Tibial nerve (tissue), 4 donors: ENCODE results near the gene TMEM132D. TPM values are rescaled to one million over a fixed set of nuclear protein-coding genes. Genes with fewer than 3 reads are reported as not detected.

ENCODE experiments used
- DNase-seq, 2 donors: peaks; one replicate each; pipeline ENCODE4 v3.0.0-alpha.2; 2019; ENCODE audit warnings: low spot score in 2 of 2
- H3K27ac ChIP-seq, 4 donors: fragments of 200-600 bp; sonication (generic) in 3 of 4; one replicate each; pipeline ENCODE4 v1.5.1; 2017 to 2019; ENCODE audit warnings: mild to moderate bottlenecking in 1 of 4
- H3K27me3 ChIP-seq, 2 donors: fragments of 200-600 bp; sonication (generic) in 1 of 2; one replicate each; pipeline versions ENCODE4 v1.5.1 to v1.6.0; 2017 to 2019
- H3K36me3 ChIP-seq, 3 donors: fragments of 200-600 bp; sonication (generic); one replicate each; pipeline ENCODE4 v1.5.1; 2018 to 2019
- H3K4me1 ChIP-seq, 4 donors: fragments of 200-600 bp; sonication (generic) in 3 of 4; one replicate each; pipeline ENCODE4 v1.5.1; 2017 to 2019
- H3K4me3 ChIP-seq, 4 donors: fragments of 200-600 bp; sonication (generic) in 3 of 4; one replicate each; pipeline ENCODE4 v1.5.1; 2017 to 2019; ENCODE audit warnings: mild to moderate bottlenecking in 1 of 4, moderate library complexity in 1 of 4
- H3K9me3 ChIP-seq, 4 donors: fragments of 200-600 bp; sonication (generic) in 3 of 4; one replicate each; pipeline ENCODE4 v1.5.1; 2017 to 2019
- EP300 ChIP-seq, 2 donors: sonication (generic); formaldehyde crosslinking; IDR thresholded peaks; one replicate each; pipeline ENCODE4 v1.6.1; 2017; ENCODE audit warnings: antibody characterized with exemption in 2 of 2, mild to moderate bottlenecking in 1 of 2
- POLR2A ChIP-seq, 2 donors: fragments of 450-650 bp; IDR thresholded peaks; one replicate each; pipeline ENCODE4 v1.6.1; 2017; ENCODE audit warnings: antibody characterized with exemption in 2 of 2, mild to moderate bottlenecking in 2 of 2, moderate library complexity in 2 of 2
- WGBS, 2 donors: methylation state at CpG; one replicate each; pipeline ENCODE4 v1.1.5; 2018; 5-methylcytosine and 5-hydroxymethylcytosine counted together
- total RNA-seq, 4 donors: library from RNA; depleted of rRNA; stranded (reverse); fragments of >200 nt; gene quantifications; one replicate each; pipeline ENCODE4 v1.1.0, GENCODE V29; 2016
- TF ChIP-seq, protein P1 (sequence below), 5 experiments: fragments of 200-600 bp in 3 of 5; fragments of 450-650 bp in 2 of 5; sonication (generic) in 3 of 5; IDR thresholded peaks; one replicate each; pipeline ENCODE4 v1.5.1; 2016 to 2019; ENCODE audit warnings: antibody characterized with exemption in 5 of 5, mild to moderate bottlenecking in 3 of 5, moderate library complexity in 2 of 5

The TMEM132D gene
- total RNA-seq, 4 donors from 2014 or later: under 0.01 to 0.21 TPM; not detected in 2

DNA sequence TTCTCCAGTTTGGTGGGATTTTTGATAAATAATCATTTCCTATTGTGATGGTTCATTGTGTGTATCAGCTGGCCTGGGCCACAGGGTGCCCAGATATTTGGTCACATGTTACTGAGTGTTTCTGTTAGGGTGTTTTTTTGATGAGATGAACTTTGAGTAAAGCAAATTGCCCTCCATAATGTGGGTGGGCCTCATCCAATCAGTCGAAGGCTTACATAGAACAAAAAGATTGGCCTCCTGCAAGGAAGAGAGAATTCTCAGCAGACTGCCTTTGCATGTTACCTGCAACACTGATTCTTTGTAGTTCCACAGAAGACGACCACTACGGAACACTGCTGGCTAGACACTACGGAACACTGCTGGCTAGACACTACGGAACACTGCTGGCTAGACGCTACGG is 609.0 kb downstream of the TMEM132D start:
- Histone ChIP-seq H3K27me3 (no peaks in the 10 kb centered on the region), H3K9me3 (peaks cover 0 to 8% (median 0%) of the 10 kb centered on the region in 4 donors), H3K36me3 (no peaks in the 10 kb centered on the region), H3K27ac (no peak overlapping the region), H3K4me3 (no peak overlapping the region), H3K4me1 (no peaks in the 10 kb centered on the region)
- 93 to 95% methylated on average over 7 of the region's 7 CpGs for WGBS, 2 donors
- TF ChIP-seq POLR2A (IDR thresholded peaks at IDR 0.05) (no peak), EP300 (IDR thresholded peaks at IDR 0.05) (no peak)
- TF ChIP-seq, protein P1, sequence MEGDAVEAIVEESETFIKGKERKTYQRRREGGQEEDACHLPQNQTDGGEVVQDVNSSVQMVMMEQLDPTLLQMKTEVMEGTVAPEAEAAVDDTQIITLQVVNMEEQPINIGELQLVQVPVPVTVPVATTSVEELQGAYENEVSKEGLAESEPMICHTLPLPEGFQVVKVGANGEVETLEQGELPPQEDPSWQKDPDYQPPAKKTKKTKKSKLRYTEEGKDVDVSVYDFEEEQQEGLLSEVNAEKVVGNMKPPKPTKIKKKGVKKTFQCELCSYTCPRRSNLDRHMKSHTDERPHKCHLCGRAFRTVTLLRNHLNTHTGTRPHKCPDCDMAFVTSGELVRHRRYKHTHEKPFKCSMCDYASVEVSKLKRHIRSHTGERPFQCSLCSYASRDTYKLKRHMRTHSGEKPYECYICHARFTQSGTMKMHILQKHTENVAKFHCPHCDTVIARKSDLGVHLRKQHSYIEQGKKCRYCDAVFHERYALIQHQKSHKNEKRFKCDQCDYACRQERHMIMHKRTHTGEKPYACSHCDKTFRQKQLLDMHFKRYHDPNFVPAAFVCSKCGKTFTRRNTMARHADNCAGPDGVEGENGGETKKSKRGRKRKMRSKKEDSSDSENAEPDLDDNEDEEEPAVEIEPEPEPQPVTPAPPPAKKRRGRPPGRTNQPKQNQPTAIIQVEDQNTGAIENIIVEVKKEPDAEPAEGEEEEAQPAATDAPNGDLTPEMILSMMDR (IDR thresholded peaks at IDR 0.05): no peak
- DNase-seq: no peak

DNA sequence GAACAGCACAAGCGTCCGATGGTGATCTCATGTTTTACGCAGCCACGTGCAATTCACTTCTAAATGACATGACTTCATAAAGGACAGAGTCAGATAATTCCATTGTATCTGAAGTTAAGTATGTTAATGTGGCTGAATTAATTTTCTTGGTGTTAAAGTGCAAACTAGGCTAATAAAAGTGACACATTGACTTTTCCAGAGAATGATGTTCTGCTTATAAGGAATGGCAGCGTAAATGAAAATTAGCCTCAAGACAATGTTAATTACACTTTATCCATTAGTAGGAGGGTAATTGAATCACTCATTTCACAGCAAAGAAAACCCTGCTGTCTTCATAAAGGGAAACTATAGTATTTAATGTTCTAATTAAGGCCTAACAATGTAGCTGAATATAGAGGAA is 624.1 kb downstream of the TMEM132D start:
- TF ChIP-seq, protein P1 (IDR thresholded peaks at IDR 0.05): no peak
- TF ChIP-seq EP300 (IDR thresholded peaks at IDR 0.05) (no peak), POLR2A (IDR thresholded peaks at IDR 0.05) (no peak)
- Histone ChIP-seq H3K4me1 (no peaks in the 10 kb centered on the region), H3K9me3 (peaks cover 0 to 4% (median 0%) of the 10 kb centered on the region in 4 donors), H3K27me3 (no peaks in the 10 kb centered on the region), H3K36me3 (no peaks in the 10 kb centered on the region), H3K27ac (no peak overlapping the region), H3K4me3 (no peak overlapping the region)
- 81 to 83% methylated on average over 5 of the region's 5 CpGs for WGBS, 2 donors
- no peak for DNase-seq

DNA sequence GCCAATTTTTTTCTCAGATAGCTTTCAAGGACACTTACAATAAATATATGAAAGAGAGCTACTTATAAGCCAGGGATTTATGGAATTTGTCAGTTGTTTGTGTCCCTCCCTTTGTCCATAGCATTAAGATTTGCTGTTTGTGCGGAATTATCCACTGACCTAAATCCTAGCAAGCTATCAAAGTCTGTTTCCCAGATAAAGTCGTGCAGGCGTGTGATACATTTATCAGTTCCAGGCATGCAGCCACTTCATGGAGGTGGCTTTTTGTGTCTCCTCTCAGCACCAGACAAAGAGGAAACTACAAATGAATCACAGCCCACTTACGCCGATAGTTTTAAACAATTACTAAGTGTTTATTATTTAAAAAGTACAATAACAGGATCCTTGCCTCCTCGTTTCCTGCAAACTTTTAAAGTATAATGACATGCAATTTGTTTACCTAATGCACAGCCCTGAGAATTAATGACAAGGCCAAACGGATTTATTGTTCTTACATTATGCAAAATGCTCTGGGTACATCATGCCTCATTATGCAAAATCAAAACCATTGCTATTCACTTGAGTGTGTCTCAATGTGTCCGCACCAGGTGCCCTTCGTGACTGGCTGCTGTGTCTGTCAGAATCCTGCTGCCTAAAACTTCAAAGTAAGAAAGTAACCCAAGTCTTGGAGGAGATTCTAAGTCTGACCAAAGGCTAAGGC is 627.3 kb downstream of the TMEM132D start:
- Histone ChIP-seq H3K27ac (no peak overlapping the region), H3K27me3 (no peaks in the 10 kb centered on the region), H3K9me3 (peaks cover 0 to 14% (median 0%) of the 10 kb centered on the region in 4 donors), H3K4me3 (no peak overlapping the region), H3K36me3 (no peaks in the 10 kb centered on the region), H3K4me1 (no peaks in the 10 kb centered on the region)
- TF ChIP-seq EP300 (IDR thresholded peaks at IDR 0.05) (no peak), POLR2A (IDR thresholded peaks at IDR 0.05) (no peak)
- TF ChIP-seq, protein P1 (IDR thresholded peaks at IDR 0.05): no peak
- WGBS, 2 donors: 46 to 56% methylated on average over 9 of the region's 9 CpGs
- DNase-seq: no peak

DNA sequence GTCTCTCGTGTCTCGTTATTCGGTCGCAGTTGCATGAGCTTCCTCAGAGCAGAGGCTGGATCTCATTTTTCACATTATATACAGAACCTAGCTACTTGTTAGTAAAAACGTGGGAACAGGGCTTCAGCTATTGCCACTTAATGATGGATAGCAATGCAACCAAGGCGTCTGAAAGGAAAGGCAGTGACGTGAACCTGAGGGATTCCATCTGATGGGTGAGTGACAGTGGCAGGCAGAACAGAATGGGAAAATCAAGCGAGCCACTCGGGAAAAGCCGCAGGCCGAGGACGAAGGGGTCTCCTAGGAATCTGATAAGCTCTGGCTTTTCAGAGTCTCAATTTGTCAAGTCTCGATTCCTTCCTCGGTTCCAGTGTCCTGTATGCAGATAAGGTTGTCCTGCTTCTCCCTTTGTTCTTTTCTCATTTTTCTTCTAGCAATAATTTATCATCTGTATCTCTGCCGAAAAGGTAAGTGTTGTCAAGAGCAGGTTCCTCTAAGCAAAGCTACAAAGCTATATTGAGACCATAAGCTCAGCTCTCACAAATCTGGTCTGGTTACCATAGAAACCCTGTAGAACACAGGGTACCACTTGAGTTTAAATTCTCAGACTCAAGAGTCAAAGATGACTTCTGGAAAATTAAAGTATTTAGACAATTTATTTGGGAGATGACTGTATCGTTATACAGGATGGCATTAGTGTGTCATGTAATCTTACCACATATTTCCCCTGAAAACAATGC is 633.9 kb downstream of the TMEM132D start:
- TF ChIP-seq POLR2A (IDR thresholded peaks at IDR 0.05) (no peak), EP300 (IDR thresholded peaks at IDR 0.05) (no peak)
- TF ChIP-seq, protein P1 (IDR thresholded peaks at IDR 0.05): no peak
- Histone ChIP-seq H3K4me1 (no peaks in the 10 kb centered on the region), H3K4me3 (no peak overlapping the region), H3K27me3 (no peaks in the 10 kb centered on the region), H3K9me3 (peaks cover 0 to 59% (median 0%) of the 10 kb centered on the region in 4 donors), H3K36me3 (no peaks in the 10 kb centered on the region), H3K27ac (no peak overlapping the region)
- no peak for DNase-seq
- 81 to 86% methylated on average over 16 of the region's 16 CpGs for WGBS, 2 donors

DNA sequence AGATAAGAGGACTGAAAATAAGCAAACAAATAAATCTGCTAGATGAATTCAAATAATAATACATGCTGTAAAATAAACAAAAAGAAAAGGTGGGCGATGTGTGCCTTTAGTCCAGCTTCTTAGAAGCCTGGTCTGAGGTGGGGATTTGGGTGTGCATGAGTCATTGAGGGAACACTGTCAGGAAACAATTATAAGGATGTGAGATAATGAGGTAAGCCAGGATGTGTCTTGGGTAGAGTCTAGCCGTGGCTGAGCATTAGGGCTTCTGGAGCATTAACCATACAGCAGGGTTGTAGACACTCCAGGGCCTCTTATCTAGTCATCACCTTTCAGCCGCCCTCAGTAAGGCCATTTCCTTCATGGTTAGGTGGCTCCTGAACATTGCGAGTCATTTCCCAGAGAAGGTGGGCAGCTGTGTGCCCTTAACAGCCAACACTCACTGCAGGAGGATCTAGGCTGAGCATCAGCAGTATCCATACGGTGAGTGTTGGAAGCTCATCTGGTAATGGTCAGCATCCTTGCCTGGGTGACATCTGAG is 645.0 kb downstream of the TMEM132D start:
- Histone ChIP-seq H3K4me1 (no peaks in the 10 kb centered on the region), H3K36me3 (no peaks in the 10 kb centered on the region), H3K4me3 (no peak overlapping the region), H3K27ac (no peak overlapping the region), H3K9me3 (peaks cover 0 to 13% (median 0%) of the 10 kb centered on the region in 4 donors), H3K27me3 (no peaks in the 10 kb centered on the region)
- 75% methylated on average over 5 of the region's 5 CpGs for WGBS, 2 donors
- DNase-seq: no peak
- TF ChIP-seq, protein P1 (IDR thresholded peaks at IDR 0.05): no peak
- TF ChIP-seq EP300 (IDR thresholded peaks at IDR 0.05): no peak
